HG02759 (cell line): Measurements from ENCODE around the gene CFAP97D2.

ENCODE experiments used
- ATAC-seq: cut with Tn5 transposase; IDR thresholded peaks from one replicate; pipeline ENCODE4 v1.9.1; 2021; ENCODE audit warnings: mild to moderate bottlenecking, moderate library complexity; ENCODE audit not compliant: unreplicated experiment

Gene CFAP97D2

DNA sequence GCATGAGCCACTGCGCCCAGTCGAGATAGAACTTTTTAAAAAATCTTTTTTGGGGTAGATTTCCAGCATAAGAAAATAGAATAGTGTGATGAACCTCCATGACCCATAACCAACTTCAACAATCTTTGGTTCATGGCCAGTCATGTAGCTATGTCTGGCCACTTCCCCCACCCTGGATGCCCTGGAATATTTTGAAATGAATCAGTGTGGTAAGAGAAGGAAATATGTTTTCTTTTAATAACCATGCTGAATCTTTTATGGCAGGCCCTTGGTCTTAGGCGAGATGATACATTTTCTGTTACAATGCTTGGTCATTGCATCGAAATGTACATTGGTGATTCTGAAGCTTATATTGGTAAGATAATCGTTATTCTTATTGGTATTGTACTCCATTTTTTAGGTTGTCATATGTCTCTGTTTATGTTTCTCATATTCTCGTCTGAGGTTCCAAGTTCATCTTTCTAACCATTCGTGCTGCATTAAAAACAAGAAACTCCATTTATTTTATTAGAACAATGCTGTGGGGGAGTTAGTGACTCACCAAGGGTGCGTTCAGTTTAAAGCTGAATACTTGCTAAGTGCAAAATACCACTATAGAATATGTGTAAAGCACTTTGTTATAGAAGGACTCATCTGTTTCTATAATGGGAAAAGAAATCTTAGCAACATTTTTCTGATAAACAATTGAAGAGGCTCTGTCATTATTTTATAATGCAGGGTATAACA lies 86.0 kb downstream of the CFAP97D2 start:
- ATAC-seq, result no peak

DNA sequence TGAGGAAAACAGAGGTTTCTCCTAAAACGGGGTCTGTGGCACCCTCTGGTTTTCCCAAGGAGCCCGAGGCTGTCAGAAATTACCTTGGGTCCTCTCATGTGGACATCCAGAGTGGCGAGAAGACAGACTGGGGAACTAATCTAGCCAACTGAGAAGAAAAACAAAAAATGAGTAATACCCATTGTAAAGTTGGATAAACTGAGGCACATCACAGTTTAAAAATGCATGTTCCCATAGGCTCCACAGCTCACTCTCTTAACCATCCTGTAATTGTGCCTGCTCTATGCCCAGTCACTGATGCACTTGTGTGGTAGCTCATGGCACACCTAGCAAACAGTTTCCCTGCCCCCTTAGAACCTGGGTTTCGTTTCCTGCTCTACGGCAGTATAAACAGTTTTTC lies 87.2 kb downstream of the CFAP97D2 start:
- no peak for ATAC-seq

DNA sequence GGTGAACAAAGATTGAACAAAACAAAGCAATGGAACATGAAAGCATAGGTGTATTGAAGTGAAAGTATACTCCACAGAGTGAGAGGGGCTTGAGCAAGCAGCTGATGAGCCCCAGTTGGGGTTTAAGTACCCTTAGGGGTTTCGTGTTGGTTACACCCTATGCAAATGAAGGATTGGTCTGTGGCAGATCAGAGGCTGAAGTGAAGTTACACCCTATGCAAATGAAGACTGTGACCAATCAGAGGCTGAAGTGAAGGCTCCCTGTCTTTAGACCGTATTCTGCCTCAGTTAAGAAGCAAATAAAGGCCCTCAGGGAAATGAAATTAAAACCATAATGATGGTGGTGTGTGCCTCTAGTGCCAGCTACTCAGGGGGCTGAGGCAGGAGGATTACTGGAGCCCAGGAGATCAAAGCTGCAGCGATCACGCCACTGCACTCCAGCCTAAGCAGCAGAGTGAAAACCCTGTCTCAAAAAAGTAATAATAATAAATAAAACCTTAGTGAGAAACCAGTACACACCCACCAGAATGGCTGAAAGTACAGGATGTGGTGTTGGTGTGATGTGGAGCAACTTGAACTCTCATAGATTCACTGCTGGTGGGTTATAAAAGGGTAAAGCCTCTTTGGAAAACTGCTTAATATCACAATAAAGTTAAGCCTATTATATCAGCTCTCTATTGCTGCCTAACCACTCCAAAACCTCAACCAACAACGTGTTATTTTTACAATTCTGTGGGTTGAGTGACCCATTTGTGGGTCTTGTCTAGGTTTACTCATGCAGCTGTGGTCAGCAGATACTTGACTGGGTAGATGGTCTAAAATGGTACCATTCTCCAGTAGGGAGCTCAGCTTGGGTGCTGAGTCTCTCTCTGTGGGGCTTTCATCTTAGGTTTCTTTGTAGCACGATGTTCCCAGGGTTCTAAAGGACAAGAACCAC lies 89.6 kb downstream of the CFAP97D2 start:
- no peak for ATAC-seq

DNA sequence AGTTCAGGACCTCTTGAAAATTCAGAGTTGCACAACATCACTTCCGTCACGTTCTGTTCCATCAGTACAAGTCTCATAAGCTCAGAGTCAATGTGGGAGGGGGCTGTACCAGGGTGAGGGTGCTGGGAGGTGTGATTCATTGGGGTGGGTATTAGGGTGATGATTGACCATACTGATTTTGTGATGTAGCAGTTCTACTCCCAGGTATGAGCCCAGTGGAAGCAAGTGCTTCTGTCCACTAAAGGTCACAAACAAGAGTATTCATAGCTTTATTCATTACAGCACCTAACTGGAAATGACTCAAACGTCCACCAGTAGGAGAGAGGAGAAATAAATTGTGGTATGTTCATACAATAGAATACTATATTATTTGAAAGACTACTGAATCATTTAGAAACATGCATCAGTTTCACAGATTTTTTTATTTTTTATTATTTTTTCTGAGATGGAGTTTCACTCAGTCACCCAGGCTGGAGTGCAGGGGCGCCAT lies 90.3 kb downstream of the CFAP97D2 start:
- ATAC-seq, result no peak
